Myocyte (in vitro differentiated cells): ENCODE data around the gene TXNRD1. TPM values are rescaled to one million over a fixed set of nuclear protein-coding genes. Genes with fewer than 3 reads are reported as not detected.

Experiments used
- total RNA-seq: library from RNA; depleted of rRNA; stranded (reverse); fragments of >200 nt; gene quantifications from 2 replicates; pipeline ENCODE4 v1.2.3, GENCODE V29; 2014

The TXNRD1 gene
- total RNA-seq, 1 donor from 2014 or later, result 185 TPM

Other genes starting within 250 kb of the TXNRD1 start
- 26.2 and 28.1 TPM in 2 replicates for gene TDG, start 249.9 kb upstream of the TXNRD1 start, total RNA-seq
- gene GLT8D2, start 165.6 kb upstream of the TXNRD1 start, total RNA-seq, result 17.6 and 17.9 TPM in 2 replicates
- 25.3 and 29.0 TPM in 2 replicates for gene HCFC2, start 151.2 kb upstream of the TXNRD1 start, total RNA-seq
- 12.8 and 33.2 TPM in 2 replicates for gene NFYB, start 77.6 kb upstream of the TXNRD1 start, total RNA-seq
- 0.88 and 1.7 TPM in 2 replicates for gene EID3, start 88.0 kb downstream of the TXNRD1 start, total RNA-seq
- 2.7 and 2.9 TPM in 2 replicates for gene CHST11, start 241.2 kb downstream of the TXNRD1 start, total RNA-seq